ENCODE data around the gene HMGCS1. TPM values are rescaled to one million over a fixed set of nuclear protein-coding genes. Genes with fewer than 3 reads are reported as not detected.
"Not testable (repeated sequence)": the region's sequence is repeated elsewhere in the genome, so short reads cannot be mapped to it uniquely, and the experiment has no call there.

HMGCS1 gene
- total and polyA plus RNA-seq, 8 donors: 11.4 to 33.1 (median 19.4) TPM

DNA sequence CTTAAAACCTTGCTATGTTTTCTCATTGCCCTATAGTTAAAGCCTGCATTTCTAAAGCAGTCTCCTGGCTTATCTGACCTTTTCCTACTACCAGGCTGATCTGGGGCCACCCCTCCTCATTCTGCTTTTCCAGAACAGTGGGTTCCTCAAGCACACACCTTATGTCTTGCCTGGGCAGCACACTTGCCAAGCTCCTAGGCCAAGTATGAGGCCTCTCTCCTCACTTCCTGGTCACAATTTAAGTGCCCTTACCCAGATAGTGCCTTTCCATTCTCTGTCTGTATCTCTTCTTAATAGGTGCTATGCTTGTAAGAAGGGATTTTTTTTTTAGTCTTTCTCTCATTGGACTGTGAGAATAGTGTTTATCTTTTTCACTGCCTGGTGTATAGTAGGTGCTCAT, 39.7 kb downstream of the HMGCS1 start:
- intact Hi-C loops (cut with DNase I): no loop called here
- TF ChIP-seq, protein P1, sequence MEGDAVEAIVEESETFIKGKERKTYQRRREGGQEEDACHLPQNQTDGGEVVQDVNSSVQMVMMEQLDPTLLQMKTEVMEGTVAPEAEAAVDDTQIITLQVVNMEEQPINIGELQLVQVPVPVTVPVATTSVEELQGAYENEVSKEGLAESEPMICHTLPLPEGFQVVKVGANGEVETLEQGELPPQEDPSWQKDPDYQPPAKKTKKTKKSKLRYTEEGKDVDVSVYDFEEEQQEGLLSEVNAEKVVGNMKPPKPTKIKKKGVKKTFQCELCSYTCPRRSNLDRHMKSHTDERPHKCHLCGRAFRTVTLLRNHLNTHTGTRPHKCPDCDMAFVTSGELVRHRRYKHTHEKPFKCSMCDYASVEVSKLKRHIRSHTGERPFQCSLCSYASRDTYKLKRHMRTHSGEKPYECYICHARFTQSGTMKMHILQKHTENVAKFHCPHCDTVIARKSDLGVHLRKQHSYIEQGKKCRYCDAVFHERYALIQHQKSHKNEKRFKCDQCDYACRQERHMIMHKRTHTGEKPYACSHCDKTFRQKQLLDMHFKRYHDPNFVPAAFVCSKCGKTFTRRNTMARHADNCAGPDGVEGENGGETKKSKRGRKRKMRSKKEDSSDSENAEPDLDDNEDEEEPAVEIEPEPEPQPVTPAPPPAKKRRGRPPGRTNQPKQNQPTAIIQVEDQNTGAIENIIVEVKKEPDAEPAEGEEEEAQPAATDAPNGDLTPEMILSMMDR (IDR thresholded peaks at IDR 0.05): no peak
- no peaks in the 10 kb centered on the region for H3K4me1 ChIP-seq
- no peak overlapping the region for H3K4me3 ChIP-seq
- FAIRE-seq: no peak
- no peak overlapping the region for H3K27ac ChIP-seq
- no peaks in the 10 kb centered on the region for H3K27me3 ChIP-seq
- no peaks in the 10 kb centered on the region for H3K9me3 ChIP-seq
- no peaks in the 10 kb centered on the region for H3K36me3 ChIP-seq
- no peak for DNase-seq
- no peak for ATAC-seq

DNA sequence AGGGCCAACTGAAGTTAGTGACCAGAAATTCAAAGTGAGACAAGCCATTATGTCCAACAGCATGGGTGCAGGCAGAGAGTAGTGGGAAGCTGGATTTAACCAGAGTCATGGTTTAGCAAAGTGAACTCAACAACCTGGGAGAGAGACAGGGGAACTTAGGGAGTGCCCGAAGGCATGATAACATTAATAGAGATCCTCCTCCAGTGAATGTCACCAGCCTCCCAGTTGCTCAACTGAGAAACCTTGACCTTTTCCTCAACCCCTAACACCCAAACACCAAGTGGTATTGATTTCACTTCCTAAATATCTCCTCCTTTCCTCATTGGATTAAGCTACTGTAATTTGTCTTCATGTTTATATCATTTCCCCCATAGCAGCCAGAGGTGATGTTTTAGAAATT, 42.6 kb downstream of the HMGCS1 start:
- intact Hi-C loops (cut with DNase I): no loop called here
- no peak for DNase-seq
- no peak overlapping the region for H3K4me3 ChIP-seq
- WGBS, 2 donors: 69 to 86% methylated on average over 1 of the region's 1 CpG
- H3K27ac ChIP-seq: no peak overlapping the region
- TF ChIP-seq, protein P1 (IDR thresholded peaks at IDR 0.05): no peak
- no peaks in the 10 kb centered on the region for H3K4me1 ChIP-seq
- H3K36me3 ChIP-seq: no peaks in the 10 kb centered on the region
- no peak for FAIRE-seq
- H3K9me3 ChIP-seq: no peaks in the 10 kb centered on the region
- ATAC-seq: no peak
- no peaks in the 10 kb centered on the region for H3K27me3 ChIP-seq

DNA sequence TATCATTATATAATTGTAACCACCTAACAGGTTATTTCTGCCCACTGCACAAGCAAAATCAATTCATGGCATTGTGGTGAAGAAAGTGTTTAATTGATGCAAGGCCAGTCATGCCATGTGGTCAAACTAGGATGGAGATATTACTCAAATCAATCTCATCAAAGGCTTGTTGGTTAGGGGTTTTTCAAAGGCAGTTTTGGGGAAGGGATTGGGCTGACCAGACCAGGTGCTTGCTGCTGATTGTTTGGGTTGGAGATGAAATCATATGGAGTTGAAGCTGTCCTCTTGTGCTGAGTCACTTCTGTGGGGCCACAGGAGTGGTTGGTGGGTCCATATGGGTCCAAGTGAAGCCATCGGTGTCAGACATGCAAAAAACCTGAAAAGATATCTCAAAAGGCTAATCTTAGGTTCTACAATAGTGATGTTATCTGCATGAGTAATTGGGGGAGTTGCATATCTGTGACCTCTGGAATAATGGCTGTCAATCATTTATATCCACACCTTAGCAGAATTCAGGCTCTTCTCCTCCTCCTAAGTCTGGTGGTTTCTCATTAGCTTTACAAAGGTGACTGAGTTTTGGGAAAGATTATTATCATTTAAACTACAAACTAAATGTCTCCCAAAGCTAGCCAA, 44.9 kb downstream of the HMGCS1 start:
- Histone ChIP-seq H3K36me3 (no peaks in the 10 kb centered on the region), H3K4me3 (no peak overlapping the region), H3K4me1 (no peaks in the 10 kb centered on the region), H3K9me3 (no peaks in the 10 kb centered on the region), H3K27me3 (no peaks in the 10 kb centered on the region), H3K27ac (no peak overlapping the region)
- no peak for FAIRE-seq
- intact Hi-C loops (cut with DNase I): no loop called here
- no peak for ATAC-seq
- TF ChIP-seq, protein P1 (IDR thresholded peaks at IDR 0.05): no peak
- DNase-seq: no peak
- 82 to 89% methylated on average over 1 of the region's 1 CpG for WGBS, 2 donors

DNA sequence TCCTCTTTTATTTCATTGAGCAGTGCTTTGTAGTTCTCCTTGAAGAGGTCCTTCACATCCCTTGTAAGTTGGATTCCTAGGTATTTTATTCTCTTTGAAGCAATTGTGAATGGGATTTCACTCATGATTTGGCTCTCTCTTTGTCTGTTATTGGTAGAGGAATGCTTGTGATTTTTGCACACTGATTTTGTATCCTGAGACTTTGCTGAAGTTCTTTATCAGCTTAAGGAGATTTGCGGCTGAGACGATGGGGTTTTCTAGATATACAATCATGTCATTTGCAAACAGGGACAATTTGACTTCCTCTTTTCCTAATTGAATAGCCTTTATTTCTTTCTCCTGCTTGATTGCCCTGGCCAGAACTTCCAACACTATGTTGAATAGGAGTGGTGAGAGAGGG, 50.9 kb downstream of the HMGCS1 start:
- H3K4me3 ChIP-seq; H3K4me1 ChIP-seq; ATAC-seq; H3K27me3 ChIP-seq; H3K36me3 ChIP-seq; H3K27ac ChIP-seq; H3K9me3 ChIP-seq; FAIRE-seq; DNase-seq; intact Hi-C loops (cut with DNase I): not testable (repeated sequence)
- WGBS, 2 donors: 70 to 94% methylated on average over 2 of the region's 2 CpGs

DNA sequence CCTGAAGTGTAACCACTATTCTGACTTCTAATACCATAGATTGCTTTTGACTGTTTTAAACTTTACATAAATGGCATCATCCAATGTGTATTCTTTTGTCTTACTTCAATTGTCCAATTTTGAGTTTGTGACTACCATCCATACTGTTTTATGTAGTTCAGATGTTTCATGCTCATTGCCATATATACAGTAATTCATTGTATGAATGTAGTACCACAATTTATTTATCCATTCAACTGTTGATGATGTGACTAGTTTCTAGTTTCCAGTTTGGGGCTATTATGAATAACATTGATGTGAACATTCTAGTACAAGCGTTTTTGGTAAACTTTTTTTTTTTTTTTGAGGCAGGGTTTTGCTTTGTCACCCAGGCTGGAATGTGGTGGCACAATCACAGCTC, 55.1 kb downstream of the HMGCS1 start:
- TF ChIP-seq, protein P1 (IDR thresholded peaks at IDR 0.05): no peak
- Histone ChIP-seq H3K36me3 (no peaks in the 10 kb centered on the region), H3K4me1 (no peaks in the 10 kb centered on the region), H3K27me3 (no peaks in the 10 kb centered on the region), H3K27ac (no peak overlapping the region), H3K9me3 (no peaks in the 10 kb centered on the region), H3K4me3 (no peak overlapping the region)
- ATAC-seq: no peak
- FAIRE-seq: no peak
- intact Hi-C loops (cut with DNase I): no loop called here
- 76% methylated on average over 1 of the region's 1 CpG for WGBS, 2 donors
- DNase-seq: no peak
